Mesendoderm (in vitro differentiated cells): ENCODE measurements around the gene GPR4.
A peak's percentile ranks its signal among the peaks of the same experiment; 100 is the strongest.

Experiments
- DNase-seq: peaks from one replicate; pipeline ENCODE4 v3.0.0; 2013
- H2AK5ac ChIP-seq: 2 replicates; pipeline ENCODE4 v1.6.1; 2013; ENCODE audit warnings: low read length, inconsistent platforms
- H2BK120ac ChIP-seq: 2 replicates; pipeline ENCODE4 v1.6.1; 2013; ENCODE audit warnings: low read depth, mild to moderate bottlenecking, low read length, moderate library complexity, mixed read lengths
- H2BK15ac ChIP-seq: replicated peaks from 2 replicates; pipeline ENCODE4 v1.6.1; 2013; ENCODE audit warnings: low read depth, mild to moderate bottlenecking, moderate library complexity
- H2BK5ac ChIP-seq: 2 replicates; pipeline ENCODE4 v1.6.1; 2013; ENCODE audit warnings: low read length, inconsistent platforms
- H3K18ac ChIP-seq: 2 replicates; pipeline ENCODE4 v1.6.1; 2013; ENCODE audit warnings: mild to moderate bottlenecking, low read length, mixed read lengths
- H3K23ac ChIP-seq: one replicate; pipeline ENCODE4 v1.6.1; 2013; ENCODE audit warnings: low read length
- H3K27ac ChIP-seq: 2 replicates; pipeline ENCODE4 v1.5.1; 2013; ENCODE audit warnings: low read depth, mild to moderate bottlenecking, inconsistent platforms, low read length, moderate library complexity
- H3K27me3 ChIP-seq: 2 replicates; pipeline ENCODE4 v1.6.1; 2013; ENCODE audit warnings: low read length, control low read depth, mild to moderate bottlenecking, inconsistent platforms; ENCODE audit not compliant: insufficient read depth, poor library complexity
- H3K36me3 ChIP-seq: 2 replicates; pipeline ENCODE4 v1.6.1; 2013; ENCODE audit warnings: low read length, inconsistent platforms; ENCODE audit not compliant: control insufficient read depth, insufficient read depth
- H3K4ac ChIP-seq: one replicate; pipeline ENCODE4 v1.6.1; 2013; ENCODE audit warnings: low read depth, mild to moderate bottlenecking, low read length, moderate library complexity
- H3K4me1 ChIP-seq: 2 replicates; pipeline ENCODE4 v1.6.1; 2013; ENCODE audit warnings: low read depth, low read length, inconsistent platforms; ENCODE audit not compliant: control insufficient read depth
- H3K4me2 ChIP-seq: 2 replicates; pipeline ENCODE4 v1.6.1; 2013; ENCODE audit warnings: low read length
- H3K4me3 ChIP-seq: 2 replicates; pipeline ENCODE4 v1.5.1; 2013; ENCODE audit warnings: mild to moderate bottlenecking, low read length
- H3K56ac ChIP-seq: one replicate; pipeline ENCODE4 v1.6.1; 2013; ENCODE audit warnings: low read length
- H3K79me1 ChIP-seq: 2 replicates; pipeline ENCODE4 v1.6.1; 2013; ENCODE audit warnings: low read length, inconsistent platforms
- H3K79me2 ChIP-seq: 2 replicates; pipeline ENCODE4 v1.6.1; 2013; ENCODE audit warnings: mild to moderate bottlenecking, low read length; ENCODE audit not compliant: control insufficient read depth, insufficient read depth
- H3K9ac ChIP-seq: 2 replicates; pipeline ENCODE4 v1.6.1; 2013; ENCODE audit warnings: low read length, inconsistent platforms
- H4K5ac ChIP-seq: one replicate; pipeline ENCODE4 v1.6.1; 2013; ENCODE audit warnings: low read length
- H4K8ac ChIP-seq: one replicate; pipeline ENCODE4 v1.6.1; 2013; ENCODE audit warnings: low read depth, mild to moderate bottlenecking, control low read depth, low read length, moderate library complexity
- WGBS: extraction: QIAGEN DNeasy Blood & Tissue Kit; methylation state at CpG from one replicate; pipeline ENCODE4 v1.1.7; 2013; ENCODE audit warnings: low lambda C conversion rate, missing lambda C conversion rate; ENCODE audit not compliant: insufficient coverage; ENCODE audit errors: extremely low coverage; 5-methylcytosine and 5-hydroxymethylcytosine counted together

The GPR4 gene

DNA sequence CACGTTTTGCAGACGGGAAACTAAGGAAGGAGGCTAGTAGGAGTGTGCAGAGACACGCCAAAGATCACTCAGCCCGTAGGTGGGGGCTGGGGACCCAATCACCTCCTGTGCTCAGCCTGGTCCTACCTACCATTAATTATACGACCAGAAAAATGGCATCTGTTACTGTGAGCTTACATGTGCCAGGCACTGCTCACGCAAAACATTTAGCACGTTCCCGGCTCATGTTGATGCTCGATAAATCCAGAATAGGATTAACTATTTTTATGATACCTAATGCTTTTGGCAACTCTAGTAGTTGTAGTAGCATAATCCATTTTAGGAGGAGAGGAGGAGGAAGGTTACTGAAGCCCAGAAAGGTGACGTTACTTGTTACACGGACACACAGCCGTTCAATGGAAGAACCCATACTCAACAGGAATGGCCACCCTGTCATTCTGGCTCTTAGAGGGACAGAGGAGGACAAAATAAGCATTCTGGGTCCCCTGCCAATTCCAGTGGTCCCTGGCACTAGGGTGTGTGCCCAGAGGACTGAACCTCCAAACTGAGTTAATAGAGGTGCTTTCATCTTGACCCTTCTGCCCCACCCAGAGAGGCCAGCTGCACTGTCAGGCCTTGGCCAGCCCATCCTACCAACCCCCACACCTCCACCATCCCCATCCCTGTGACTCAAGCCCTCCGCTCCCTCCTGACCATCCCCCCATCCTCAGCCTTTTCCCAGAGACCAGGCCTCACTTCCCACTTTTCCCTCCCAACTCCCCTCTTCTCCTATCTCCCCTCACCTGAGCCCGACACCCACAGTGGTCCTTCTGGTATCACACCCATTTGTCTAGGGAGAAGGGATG lies 42.1 kb upstream of the GPR4 start:
- H3K23ac ChIP-seq, result peak overlapping the region; percentile 80
- no peak overlapping the region for H2BK120ac ChIP-seq
- no peak overlapping the region for H3K18ac ChIP-seq
- no CpG with 5 or more reads among the region's 14 CpGs for WGBS
- H3K9ac ChIP-seq, result peak overlapping the region; percentile 57
- H3K27ac ChIP-seq, result no peak overlapping the region
- peaks cover 6% of the 10 kb centered on the region for H3K4me1 ChIP-seq
- no peak overlapping the region for H2BK5ac ChIP-seq
- peak overlapping the region; percentile 80 for H3K56ac ChIP-seq
- no peak overlapping the region for H3K4me3 ChIP-seq
- H3K79me1 ChIP-seq, result no peaks in the 10 kb centered on the region
- H3K36me3 ChIP-seq, result no peaks in the 10 kb centered on the region
- no peak overlapping the region for H3K4ac ChIP-seq
- no peak overlapping the region for H4K5ac ChIP-seq
- peak overlapping the region; percentile 42 for H3K4me2 ChIP-seq
- no peaks in the 10 kb centered on the region for H3K79me2 ChIP-seq
- DNase-seq, result peak; percentile 23
- no peak overlapping the region for H4K8ac ChIP-seq
- no peaks in the 10 kb centered on the region for H3K27me3 ChIP-seq
- H2BK15ac ChIP-seq, result no peak overlapping the region
- H2AK5ac ChIP-seq, result no peak overlapping the region

DNA sequence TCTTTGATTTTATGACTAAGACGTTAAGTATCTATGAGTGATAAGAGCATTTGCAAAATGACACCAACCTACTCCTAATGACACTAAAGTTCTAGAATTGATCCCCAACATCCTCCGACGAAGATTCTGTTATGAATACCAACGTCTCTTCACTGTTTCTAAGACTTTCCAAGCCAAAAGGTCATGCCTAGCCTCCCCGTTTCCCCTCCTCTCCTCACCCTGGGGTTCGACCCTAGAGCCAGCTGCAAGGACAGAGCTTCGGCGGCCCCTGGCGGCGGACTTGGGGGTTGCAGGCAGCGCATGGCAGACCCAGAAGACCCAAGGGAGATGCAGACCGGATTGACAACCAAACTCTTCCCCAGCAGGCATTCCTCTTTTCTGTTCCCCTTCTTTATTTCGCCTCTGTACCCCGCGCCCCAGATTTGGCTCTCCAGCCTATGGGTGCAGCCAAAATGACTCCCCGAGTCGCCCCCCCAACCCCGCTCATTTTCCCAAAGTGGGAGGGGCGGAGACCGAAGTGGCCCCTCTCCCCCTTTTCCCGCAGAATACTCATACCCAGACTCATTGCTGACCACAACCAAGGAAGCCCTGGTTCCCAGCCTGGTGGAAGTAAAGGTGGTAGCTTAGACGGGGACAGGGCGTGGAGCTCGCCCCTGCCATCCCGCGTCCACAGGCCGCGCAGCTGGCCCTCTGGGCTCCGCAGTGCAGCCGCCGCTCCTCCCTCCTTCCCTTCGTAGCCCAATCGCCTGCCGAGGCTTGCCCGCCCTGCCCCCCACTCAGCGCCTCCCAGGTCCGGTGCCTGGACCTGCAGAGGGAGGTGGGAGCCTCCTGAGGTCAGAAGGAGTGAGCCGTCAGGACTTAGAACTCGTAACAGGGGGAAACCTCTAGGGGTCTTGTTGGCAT lies 41.3 kb upstream of the GPR4 start:
- Histone ChIP-seq H3K4me2 (peak overlapping the region; percentile 96), H3K36me3 (no peaks in the 10 kb centered on the region), H4K5ac (no peak overlapping the region), H2BK120ac (no peak overlapping the region), H3K56ac (peak overlapping the region; percentile 82), H3K79me1 (no peaks in the 10 kb centered on the region), H4K8ac (no peak overlapping the region), H3K27ac (no peak overlapping the region), H3K4me1 (peaks cover 6% of the 10 kb centered on the region), H3K4me3 (peak overlapping the region; percentile 55), H3K18ac (no peak overlapping the region), H3K4ac (no peak overlapping the region), H3K23ac (no peak overlapping the region), H2BK15ac (no peak overlapping the region), H3K27me3 (no peaks in the 10 kb centered on the region), H2BK5ac (no peak overlapping the region), H3K9ac (peak overlapping the region; percentile 73), H3K79me2 (no peaks in the 10 kb centered on the region), H2AK5ac (no peak overlapping the region)
- DNase-seq, result peak; percentile 91
- no CpG with 5 or more reads among the region's 39 CpGs for WGBS

DNA sequence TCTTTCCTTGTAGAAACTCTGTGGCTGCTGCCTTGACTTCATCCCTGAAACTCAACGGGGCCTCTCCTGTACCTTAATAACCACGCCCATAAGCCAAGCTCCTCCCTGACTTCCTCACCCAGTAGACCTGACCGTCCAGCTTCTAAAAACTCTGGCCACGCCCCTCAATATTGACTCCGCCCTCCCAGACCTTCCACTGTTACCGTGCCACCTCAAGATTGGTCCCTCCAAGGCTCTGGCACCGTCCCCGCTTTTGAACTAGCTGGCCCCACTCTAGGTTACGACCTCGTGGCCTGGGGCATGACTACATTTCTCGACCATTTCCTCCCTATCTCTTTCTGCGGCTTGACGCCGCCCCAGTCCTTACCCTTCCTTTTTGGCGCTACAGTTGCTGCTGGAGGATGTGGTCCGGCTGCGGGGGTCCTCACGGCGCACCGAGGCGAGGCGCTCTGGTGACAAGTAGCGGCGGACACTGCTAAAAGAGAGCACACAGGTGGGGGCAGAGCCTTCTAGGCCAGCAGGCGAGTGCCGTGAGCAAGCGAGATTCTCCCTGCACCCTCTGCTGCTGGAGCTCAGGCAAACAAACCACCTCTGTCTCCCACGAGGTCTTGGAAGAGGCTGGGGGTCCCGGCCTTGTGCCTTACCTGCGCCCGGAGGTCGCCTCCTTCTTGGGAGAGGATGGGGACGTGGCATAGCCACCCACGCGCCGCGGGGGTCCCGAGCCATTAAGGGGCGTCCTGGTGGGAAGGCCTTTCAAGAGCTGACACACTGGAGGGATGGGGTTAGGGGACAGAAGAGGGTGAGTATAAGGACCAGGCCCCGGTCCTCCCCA lies 39.5 kb upstream of the GPR4 start:
- Histone ChIP-seq H3K79me1 (no peaks in the 10 kb centered on the region), H2BK5ac (no peak overlapping the region), H3K36me3 (no peaks in the 10 kb centered on the region), H2BK15ac (no peak overlapping the region), H3K4me3 (peak overlapping the region; percentile 1), H3K4me1 (peaks cover 9% of the 10 kb centered on the region), H3K79me2 (no peaks in the 10 kb centered on the region), H3K4me2 (peak overlapping the region; percentile 52), H3K23ac (no peak overlapping the region), H3K4ac (no peak overlapping the region), H3K27me3 (no peaks in the 10 kb centered on the region), H2BK120ac (no peak overlapping the region), H3K9ac (peak overlapping the region; percentile 70), H3K18ac (no peak overlapping the region), H4K8ac (no peak overlapping the region), H3K56ac (peak overlapping the region; percentile 79), H4K5ac (no peak overlapping the region), H3K27ac (no peak overlapping the region), H2AK5ac (no peak overlapping the region)
- WGBS, result no CpG with 5 or more reads among the region's 40 CpGs
- peak; percentile 99 for DNase-seq

DNA sequence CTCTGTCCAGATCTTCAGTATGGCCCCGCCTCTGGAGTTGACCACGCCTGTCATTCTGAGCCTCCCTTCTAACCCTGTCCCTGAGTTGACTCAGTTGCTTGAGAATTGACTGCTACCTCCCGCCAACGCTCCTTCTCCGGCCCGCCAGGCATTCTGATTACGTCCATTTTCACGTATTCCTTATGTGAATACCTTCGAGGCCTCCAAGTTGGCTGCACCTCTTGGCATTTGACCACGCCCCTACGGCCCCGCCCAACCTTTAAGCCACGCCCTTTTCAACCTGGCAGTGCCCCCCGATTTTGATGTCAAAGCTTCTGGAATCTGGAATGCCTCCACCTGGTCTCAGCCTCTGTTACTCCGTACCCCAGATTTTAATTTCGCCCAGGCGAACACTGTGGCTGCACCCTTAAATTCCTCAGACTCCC lies 38.8 kb upstream of the GPR4 start:
- peak overlapping the region; percentile 63 for H3K56ac ChIP-seq
- H3K18ac ChIP-seq, result no peak overlapping the region
- H3K4me2 ChIP-seq, result peak overlapping the region; percentile 52
- no peak overlapping the region for H4K5ac ChIP-seq
- no peak overlapping the region for H3K4ac ChIP-seq
- no peak overlapping the region for H2BK120ac ChIP-seq
- H3K4me3 ChIP-seq, result no peak overlapping the region
- H2BK5ac ChIP-seq, result no peak overlapping the region
- no peak for DNase-seq
- no peaks in the 10 kb centered on the region for H3K79me2 ChIP-seq
- WGBS, result no CpG with 5 or more reads among the region's 17 CpGs
- no peaks in the 10 kb centered on the region for H3K36me3 ChIP-seq
- no peak overlapping the region for H3K9ac ChIP-seq
- no peaks in the 10 kb centered on the region for H3K79me1 ChIP-seq
- peaks cover 9% of the 10 kb centered on the region for H3K4me1 ChIP-seq
- H3K27ac ChIP-seq, result no peak overlapping the region
- H3K23ac ChIP-seq, result no peak overlapping the region
- H3K27me3 ChIP-seq, result no peaks in the 10 kb centered on the region
- H2AK5ac ChIP-seq, result no peak overlapping the region
- no peak overlapping the region for H4K8ac ChIP-seq
- H2BK15ac ChIP-seq, result no peak overlapping the region

DNA sequence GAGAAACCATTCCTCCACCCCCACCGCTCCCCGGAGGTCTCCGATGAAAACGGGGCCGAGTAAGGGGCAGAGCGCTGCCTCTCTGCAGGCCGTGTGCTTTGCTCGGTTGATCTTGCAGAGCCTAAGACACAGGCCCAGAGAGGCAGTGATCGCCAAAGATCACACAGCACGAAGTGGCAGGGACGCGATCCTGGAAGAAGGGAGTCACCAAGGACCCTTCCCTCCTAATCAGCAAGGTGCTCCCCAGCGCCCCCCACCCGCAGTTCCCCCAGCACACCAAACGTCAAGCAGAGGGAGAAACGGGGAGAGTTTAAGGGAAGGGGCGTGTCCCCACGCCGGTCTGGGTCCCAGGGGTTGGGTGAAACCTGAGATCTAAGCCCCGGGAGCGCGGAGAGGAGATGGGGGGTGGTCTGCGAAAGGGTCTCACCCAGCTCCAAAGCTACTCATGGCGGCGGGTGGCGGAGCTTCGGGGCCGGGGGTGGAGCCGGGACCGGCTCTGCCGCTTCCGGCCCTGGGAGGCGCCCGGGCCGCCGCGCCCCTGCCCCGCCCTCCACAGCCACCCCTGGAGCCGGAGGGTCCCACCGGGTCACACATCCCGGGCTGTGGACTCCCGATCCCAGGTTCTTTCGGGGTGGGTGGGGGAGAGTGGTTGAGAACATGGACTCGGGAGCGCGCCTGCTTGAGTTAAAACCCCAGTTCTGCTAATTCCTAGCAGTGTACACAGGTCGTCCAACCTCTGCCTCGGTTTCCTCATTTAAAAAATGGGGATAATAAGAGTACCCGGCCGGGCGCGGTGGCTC lies 37.1 kb upstream of the GPR4 start, which contains the start of gene EML2:
EML2 (minus strand) TSS at position 468 of the 800 bp plus-strand sequence; CDS start at position 447, 21 bp downstream.
- Histone ChIP-seq H3K9ac (peak within 1 kb of the TSS; percentile 76), H2BK15ac (no peak within 1 kb of the TSS), H2BK5ac (peak within 1 kb of the TSS; percentile 51), H3K56ac (peak within 1 kb of the TSS; percentile 93), H3K79me1 (no peaks in the 10 kb centered on the region), H3K4me3 (peak within 1 kb of the TSS; percentile 67), H2AK5ac (no peak within 1 kb of the TSS), H3K4me1 (peaks cover 7% of the 10 kb centered on the region), H3K18ac (peak within 1 kb of the TSS; percentile 52), H3K79me2 (no peaks in the 10 kb centered on the region), H4K8ac (no peak within 1 kb of the TSS), H4K5ac (no peak within 1 kb of the TSS), H3K4ac (peak within 1 kb of the TSS; percentile 40), H3K27me3 (no peaks in the 10 kb centered on the region), H3K36me3 (no peaks in the 10 kb centered on the region), H3K4me2 (peak within 1 kb of the TSS; percentile 94), H3K23ac (no peak within 1 kb of the TSS), H3K27ac (peak within 1 kb of the TSS; percentile 53), H2BK120ac (no peak within 1 kb of the TSS)
- no CpG with 5 or more reads among the region's 52 CpGs for WGBS
- DNase-seq, result peak; percentile 89
